NCI-H2196 (cell line): ENCODE results near the gene FRRS1L.

Experiments used
- DNase-seq: peaks from one replicate; lab custom pipeline; 2025; ENCODE audit not compliant: unreplicated experiment; lab: John Stamatoyannopoulos, UW

FRRS1L gene

GRCh38 chr9:109107402-109108240 lies 59.4 kb downstream of the FRRS1L start:
- no peak for DNase-seq

GRCh38 chr9:109101810-109102209 lies 65.2 kb downstream of the FRRS1L start:
- peak; percentile 30 for DNase-seq

- DNase-seq = no peak
These were observed 65.8 kb downstream of the FRRS1L start for GRCh38 chr9:109101202-109101595.

- no peak for DNase-seq
These were observed 66.4 kb downstream of the FRRS1L start for GRCh38 chr9:109100543-109101201.

- no peak for DNase-seq
These were observed 68.1 kb downstream of the FRRS1L start for GRCh38 chr9:109098960-109099308.

GRCh38 chr9:109098171-109098959 lies 68.7 kb downstream of the FRRS1L start:
- DNase-seq = peak; percentile 63

GRCh38 chr9:109097146-109097545 lies 69.9 kb downstream of the FRRS1L start:
- no peak for DNase-seq

- no peak for DNase-seq
These were observed 71.7 kb downstream of the FRRS1L start for GRCh38 chr9:109095321-109095720.

- DNase-seq = no peak
These were observed 72.8 kb downstream of the FRRS1L start for GRCh38 chr9:109094268-109094667.

- no peak for DNase-seq
These were observed 74.5 kb downstream of the FRRS1L start for GRCh38 chr9:109092587-109092986.

- no peak for DNase-seq
These were observed 74.9 kb downstream of the FRRS1L start for GRCh38 chr9:109092051-109092580.

GRCh38 chr9:109088221-109088620 lies 78.8 kb downstream of the FRRS1L start:
- DNase-seq = no peak

GRCh38 chr9:109087795-109088194 lies 79.3 kb downstream of the FRRS1L start:
- DNase-seq = no peak

GRCh38 chr9:109086221-109086620 lies 80.8 kb downstream of the FRRS1L start:
- no peak for DNase-seq

- no peak for DNase-seq
These were observed 81.5 kb downstream of the FRRS1L start for GRCh38 chr9:109085510-109085909.

GRCh38 chr9:109083813-109084405 lies 83.1 kb downstream of the FRRS1L start:
- DNase-seq = no peak

GRCh38 chr9:109083141-109083540 lies 83.9 kb downstream of the FRRS1L start:
- DNase-seq = no peak

- no peak for DNase-seq
These were observed 84.9 kb downstream of the FRRS1L start for GRCh38 chr9:109082091-109082620.
